GM21786 (cell line): ENCODE data around the gene RNU1-2.
"Not testable (repeated sequence)": the region's sequence is repeated elsewhere in the genome, so short reads cannot be mapped to it uniquely, and the experiment has no call there.

Source experiments
- ATAC-seq: cut with Tn5 transposase; IDR thresholded peaks from one replicate; pipeline ENCODE4 v1.9.1; 2021; ENCODE audit not compliant: unreplicated experiment

RNU1-2 gene

GRCh38 chr1:16907870-16908758 is 12.3 kb downstream of the RNU1-2 start:
- no peak for ATAC-seq

DNA sequence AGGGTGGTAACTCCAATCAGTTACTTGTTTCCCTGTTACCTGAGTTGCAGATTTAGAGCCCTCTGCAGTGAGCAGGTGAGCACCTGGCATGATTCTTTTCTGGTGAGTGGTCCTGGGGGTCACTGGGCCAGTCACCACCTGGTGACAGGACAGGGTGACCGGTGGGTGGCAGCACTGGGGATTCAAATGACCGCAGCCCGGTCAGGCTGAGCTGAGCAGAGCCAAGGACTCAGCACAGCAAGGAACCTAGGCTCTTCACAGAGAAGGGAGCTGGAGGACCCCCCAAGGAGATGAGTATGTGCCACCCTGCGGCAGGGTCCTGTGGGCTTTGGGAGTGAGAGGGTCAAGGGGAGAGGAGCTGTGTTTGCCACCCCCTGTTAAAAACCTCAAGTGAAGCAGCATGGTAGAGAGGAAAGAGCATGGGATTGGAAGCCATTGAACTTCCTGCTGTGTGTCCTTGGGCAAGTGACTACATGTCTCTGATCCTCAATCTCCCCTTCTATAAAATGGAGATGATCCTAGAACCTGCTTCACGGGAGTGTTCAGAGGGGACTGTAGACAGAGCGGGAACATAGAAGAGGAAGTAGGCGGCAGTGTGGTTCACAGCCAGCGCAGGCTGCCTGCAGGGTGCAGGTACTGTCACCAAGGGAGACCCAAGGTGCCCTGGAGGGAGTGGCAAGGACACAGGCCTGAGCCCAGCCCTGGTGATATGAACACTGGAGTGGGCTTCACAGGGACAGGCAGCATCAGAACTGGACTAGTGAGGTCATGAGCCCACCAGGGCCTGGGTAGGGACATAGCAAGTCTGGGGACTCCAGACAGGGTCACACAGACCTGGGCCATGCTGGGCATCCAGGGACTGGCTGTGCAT is 16.3 kb downstream of the RNU1-2 start:
- ATAC-seq = not testable (repeated sequence)

DNA sequence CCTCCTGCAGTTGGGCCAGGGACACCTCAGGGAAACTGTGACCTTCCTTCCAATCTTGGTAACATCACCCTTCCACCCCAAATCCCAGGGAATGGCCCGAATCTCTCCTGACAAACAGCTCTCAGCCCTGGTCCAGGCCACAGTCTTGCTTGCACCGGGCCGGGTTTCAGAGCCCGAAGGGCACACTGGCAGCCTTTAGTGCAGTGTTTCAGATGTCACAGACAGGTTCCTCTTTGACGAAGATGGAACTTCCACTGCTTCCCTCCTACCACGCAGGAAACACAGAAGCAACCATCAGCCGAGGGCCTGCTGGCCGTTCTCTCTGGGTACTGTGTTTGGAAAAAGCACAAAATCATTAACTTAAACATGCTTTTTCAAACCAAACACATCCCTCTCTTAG is 17.0 kb downstream of the RNU1-2 start:
- not testable (repeated sequence) for ATAC-seq

GRCh38 chr1:16913181-16913832 is 17.5 kb downstream of the RNU1-2 start:
- ATAC-seq = no peak

DNA sequence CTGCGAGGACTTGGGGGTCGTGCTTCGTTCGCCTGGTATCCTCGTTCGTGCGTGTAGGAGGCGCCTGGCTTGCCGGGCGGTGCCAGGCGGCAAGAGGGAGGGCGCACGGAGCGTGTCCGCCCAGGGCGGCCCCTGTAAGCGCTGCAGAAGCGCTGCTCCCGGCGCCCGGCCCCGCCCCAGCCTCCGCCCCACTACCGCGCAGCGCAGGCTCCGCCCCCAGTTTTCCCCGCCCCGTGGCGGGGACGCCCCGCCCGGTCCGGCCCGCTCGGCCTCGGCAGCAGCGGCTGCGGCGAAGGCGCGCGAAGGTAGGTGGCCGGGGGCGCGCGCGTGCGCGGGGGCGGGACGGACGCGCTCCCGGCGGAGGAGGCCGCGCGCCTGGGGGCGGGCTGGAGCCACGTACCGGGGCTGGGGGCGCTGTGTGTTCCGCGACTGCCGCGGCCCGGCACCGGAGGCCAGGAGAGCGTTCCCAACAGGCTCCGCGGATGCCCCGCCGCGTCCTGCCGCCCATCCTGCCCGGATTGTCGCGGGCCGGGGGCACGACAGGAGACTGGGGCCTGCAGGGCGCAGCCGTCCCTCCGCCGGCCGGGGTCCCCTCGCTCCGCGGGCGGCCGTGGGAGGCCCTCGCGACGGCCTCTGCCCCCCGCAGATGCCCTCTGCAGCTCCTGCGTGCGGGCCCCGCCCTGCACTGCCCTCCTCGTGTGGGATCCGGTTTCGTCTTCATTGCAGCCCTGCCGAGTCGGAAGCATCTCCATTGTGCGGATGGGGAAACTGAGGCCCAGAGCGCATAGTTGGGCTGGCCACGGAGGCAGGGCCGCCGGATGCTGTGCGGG is 18.3 kb downstream of the RNU1-2 start:
- ATAC-seq = peak; percentile 79

DNA sequence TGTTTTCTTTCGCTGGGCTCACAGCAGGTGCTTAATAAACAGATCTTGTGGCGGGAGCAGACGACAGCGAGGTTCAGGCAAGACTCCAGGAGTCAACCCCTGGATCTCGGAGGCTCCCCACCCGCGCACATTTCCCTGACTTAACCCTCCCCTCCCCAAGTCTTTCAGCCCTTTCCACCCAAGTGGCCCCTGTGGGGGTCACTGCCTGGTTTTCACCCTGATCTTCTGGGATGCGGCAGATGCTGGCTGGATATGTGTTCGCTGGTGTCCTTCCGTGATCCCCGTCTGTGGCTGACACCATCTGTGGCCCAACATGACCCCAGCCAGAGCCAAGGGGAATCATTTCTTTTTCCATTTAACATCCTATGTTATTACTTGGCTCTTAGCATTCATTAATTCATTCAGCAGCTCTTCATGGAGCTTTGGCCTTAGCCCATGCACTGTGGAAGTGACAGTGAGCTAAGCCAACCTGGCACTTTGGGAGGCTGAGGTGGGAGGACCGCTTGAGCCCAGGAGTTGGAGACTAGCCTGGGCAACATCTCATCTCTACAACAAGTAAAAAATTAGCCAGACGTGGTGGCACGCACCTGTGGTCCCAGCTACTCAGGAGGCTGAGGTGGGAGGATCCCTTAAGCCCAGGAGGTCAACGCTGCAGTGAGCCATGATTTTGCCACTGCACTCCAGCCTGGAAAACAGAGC is 19.3 kb downstream of the RNU1-2 start:
- ATAC-seq = not testable (repeated sequence)

GRCh38 chr1:16915627-16915973 is 19.8 kb downstream of the RNU1-2 start:
- no peak for ATAC-seq

- not testable (repeated sequence) for ATAC-seq
These were observed 20.5 kb downstream of the RNU1-2 start for GRCh38 chr1:16916036-16916880.

DNA sequence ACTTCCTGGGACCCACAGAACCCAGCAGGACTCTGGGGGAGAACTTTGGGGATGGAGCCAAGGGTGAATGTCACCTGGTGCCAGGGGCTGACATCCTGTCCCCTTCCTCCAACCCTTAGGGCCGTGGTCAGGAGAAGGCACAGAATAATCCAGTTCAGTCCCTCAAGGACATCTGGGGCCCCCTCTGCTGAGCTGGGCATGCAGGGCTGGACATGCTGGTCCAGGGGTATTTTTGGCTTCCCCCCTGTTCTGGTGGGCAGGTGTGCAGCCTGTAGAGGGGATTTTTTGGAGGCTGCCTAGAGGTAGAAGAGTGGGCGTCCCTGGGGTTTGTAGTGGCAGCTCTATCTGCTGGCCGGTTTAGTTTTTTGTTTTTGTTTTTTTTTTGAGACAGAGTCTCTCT is 22.6 kb downstream of the RNU1-2 start:
- ATAC-seq = no peak

DNA sequence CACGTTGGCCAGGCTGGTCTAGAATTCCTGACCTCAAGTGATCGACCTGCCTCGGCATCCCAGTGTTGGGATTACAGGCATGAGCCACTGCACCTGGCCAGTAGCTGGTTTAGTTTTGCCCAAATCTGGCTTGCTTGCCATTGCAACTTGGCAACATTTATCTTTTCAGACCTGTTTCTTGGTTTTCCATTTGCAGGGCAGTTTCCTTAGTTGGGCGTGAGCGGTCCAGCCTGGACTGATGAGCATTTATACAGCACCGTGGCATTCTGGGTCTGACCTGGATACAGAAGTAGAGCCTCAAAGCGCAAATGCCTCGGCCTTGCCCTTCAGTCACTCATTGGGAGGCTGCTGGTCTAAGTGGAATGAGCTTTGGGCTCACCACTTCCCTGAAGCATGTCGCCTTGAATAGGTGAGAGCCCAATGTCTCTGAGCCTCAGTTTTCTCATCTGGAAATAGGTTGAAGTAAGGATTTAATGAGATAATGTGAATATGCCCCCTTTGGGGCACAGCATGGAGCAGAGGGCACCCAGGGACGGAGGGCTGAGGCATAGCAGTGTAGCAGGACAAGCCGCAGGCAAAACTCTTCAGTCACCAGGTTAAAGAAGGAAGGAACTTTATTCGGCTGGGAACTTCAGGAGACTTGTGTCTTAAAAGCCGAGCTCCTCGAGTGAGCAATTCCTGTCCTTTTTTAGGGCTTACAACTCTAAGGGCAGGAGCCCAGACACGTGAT is 23.3 kb downstream of the RNU1-2 start:
- not testable (repeated sequence) for ATAC-seq

DNA sequence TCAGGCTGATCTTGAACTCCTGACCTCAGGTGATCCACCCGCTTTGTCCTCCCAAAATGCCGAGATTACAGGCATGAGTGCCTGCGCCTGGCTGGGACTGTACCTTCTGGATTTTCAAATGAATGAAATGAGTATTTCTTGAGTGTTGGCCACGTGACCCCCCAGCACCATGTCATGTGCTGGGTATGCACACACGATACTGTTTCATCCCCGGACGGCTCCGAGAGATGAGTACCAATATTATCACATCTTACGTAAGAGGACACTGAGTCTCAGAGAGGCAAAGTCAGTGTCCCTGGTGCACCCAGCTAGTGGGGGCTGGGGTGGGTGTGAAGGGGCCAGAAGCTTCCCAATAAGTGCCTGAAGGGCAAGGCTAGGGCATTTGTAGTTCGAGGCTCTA is 25.2 kb downstream of the RNU1-2 start:
- no peak for ATAC-seq

DNA sequence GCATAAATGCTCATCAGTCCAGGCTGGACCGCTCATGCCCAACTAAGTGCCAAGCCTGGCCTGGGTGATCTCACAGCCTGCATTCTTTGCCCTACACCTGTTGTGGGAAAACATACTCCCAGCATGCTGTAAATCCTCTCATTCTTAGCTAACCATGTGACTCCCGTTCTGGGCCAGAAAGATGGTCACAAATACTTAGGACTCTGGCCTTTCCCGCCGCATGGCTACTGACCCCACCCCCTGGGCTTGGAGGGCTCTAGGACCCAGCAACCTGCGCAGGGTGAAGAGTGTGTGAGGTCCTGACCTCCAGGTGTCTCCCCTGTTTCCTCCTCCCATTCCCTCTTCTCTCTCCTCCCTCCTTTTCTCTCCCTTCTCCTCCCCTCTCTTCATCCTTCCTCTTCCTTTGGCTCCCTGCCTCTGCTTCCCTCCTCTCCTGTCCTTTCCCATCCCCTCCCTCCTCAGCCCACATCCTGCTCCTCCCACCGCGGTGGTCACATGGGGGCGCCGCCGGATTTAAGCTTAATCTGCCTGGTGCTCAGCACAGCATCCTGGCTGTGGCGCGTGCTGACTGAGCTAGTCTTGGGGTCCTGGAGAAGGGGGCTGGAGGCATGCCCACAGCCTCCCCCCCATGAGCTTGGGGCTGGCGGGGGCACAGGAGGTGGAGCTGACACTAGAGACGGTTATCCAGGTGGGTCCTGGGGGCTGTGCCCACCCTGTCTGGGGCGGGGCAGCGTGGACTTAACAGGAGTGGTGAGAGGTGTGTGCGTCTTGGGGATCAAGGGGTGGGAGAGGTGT is 25.8 kb downstream of the RNU1-2 start, which contains the start of gene CROCC:
TSS of gene CROCC (plus strand) at position 541 of the 795 bp plus-strand sequence. CDS start at position 629, 88 bp downstream.
- ATAC-seq = no peak

GRCh38 chr1:16922466-16922865 is 26.7 kb downstream of the RNU1-2 start:
- ATAC-seq = no peak

GRCh38 chr1:16922885-16923431 is 27.2 kb downstream of the RNU1-2 start:
- no peak for ATAC-seq

- ATAC-seq = no peak
These were observed 28.6 kb downstream of the RNU1-2 start for GRCh38 chr1:16924216-16924918.

GRCh38 chr1:16924919-16925477 is 29.2 kb downstream of the RNU1-2 start:
- ATAC-seq = no peak
